Stimulated activated CD4-positive, alpha-beta T cell treated with anti-CD3 and anti-CD28 coated beads, TNF-alpha, amount 100 ng/mL, for 4 hours (primary cell): ENCODE measurements around the gene CCR5AS.
A peak's percentile ranks its signal among the peaks of the same experiment; 100 is the strongest.

ENCODE experiments used
- DNase-seq, 3 experiments: peaks; one replicate each; pipeline ENCODE4 v3.0.0-alpha.2; 2020; ENCODE audit warnings: low read depth in 3 of 3

Gene CCR5AS

GRCh38 chr3:46380471-46381221 is 26.2 kb downstream of the CCR5AS start:
- no peak for DNase-seq

DNA sequence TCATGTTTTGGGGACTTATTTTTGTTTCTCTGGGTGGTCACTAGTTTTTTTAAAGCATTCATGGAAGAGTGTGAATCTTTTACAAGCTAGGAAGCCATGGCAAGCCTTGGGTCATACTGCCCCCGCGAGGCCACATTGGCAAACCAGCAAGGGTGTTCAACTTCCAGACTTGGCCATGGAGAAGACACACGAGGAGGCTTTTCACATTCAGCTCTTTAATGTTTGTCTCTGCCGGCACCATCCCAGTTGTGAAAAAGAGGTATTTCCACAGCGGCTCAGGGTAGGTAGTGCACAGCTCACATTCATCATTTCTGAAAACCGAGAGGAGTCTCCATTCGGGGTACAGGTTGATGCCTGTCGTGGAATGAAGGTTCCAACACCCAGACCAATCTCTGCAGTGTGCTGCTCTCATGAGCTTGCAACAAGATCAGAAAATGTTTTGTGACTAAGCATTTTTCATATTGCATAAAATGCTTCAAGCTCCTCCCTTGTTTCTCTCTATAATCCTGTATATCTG is 28.4 kb downstream of the CCR5AS start:
- DNase-seq = peak; percentile 30 to 40 (median 32)

GRCh38 chr3:46375814-46376213 is 31.1 kb downstream of the CCR5AS start:
- DNase-seq = no peak

GRCh38 chr3:46375218-46375617 is 31.6 kb downstream of the CCR5AS start:
- DNase-seq = no peak

- no peak for DNase-seq
Measured at GRCh38 chr3:46374755-46375154, 32.1 kb downstream of the CCR5AS start.

- DNase-seq = no peak
Measured at GRCh38 chr3:46372492-46373359, 34.1 kb downstream of the CCR5AS start.

DNA sequence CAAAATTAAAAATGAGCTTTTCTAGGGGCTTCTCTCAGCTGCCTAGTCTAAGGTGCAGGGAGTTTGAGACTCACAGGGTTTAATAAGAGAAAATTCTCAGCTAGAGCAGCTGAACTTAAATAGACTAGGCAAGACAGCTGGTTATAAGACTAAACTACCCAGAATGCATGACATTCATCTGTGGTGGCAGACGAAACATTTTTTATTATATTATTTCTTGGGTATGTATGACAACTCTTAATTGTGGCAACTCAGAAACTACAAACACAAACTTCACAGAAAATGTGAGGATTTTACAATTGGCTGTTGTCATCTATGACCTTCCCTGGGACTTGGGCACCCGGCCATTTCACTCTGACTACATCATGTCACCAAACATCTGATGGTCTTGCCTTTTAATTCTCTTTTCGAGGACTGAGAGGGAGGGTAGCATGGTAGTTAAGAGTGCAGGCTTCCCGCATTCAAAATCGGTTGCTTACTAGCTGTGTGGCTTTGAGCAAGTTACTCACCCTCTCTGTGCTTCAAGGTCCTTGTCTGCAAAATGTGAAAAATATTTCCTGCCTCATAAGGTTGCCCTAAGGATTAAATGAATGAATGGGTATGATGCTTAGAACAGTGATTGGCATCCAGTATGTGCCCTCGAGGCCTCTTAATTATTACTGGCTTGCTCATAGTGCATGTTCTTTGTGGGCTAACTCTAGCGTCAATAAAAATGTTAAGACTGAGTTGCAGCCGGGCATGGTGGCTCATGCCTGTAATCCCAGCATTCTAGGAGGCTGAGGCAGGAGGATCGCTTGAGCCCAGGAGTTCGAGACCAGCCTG is 35.1 kb downstream of the CCR5AS start:
- DNase-seq = no peak

DNA sequence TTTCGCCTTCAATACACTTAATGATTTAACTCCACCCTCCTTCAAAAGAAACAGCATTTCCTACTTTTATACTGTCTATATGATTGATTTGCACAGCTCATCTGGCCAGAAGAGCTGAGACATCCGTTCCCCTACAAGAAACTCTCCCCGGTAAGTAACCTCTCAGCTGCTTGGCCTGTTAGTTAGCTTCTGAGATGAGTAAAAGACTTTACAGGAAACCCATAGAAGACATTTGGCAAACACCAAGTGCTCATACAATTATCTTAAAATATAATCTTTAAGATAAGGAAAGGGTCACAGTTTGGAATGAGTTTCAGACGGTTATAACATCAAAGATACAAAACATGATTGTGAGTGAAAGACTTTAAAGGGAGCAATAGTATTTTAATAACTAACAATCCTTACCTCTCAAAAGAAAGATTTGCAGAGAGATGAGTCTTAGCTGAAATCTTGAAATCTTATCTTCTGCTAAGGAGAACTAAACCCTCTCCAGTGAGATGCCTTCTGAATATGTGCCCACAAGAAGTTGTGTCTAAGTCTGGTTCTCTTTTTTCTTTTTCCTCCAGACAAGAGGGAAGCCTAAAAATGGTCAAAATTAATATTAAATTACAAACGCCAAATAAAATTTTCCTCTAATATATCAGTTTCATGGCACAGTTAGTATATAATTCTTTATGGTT is 35.9 kb downstream of the CCR5AS start, which contains the start of gene CCR5:
TSS of gene CCR5 (plus strand) at position 108 of the 680 bp plus-strand sequence. CDS start 1,957 bp downstream, outside the sequence.
- DNase-seq = no peak

- DNase-seq = no peak
Measured at GRCh38 chr3:46369675-46370132, 37.2 kb downstream of the CCR5AS start.

GRCh38 chr3:46369151-46369550 is 37.7 kb downstream of the CCR5AS start:
- no peak for DNase-seq

GRCh38 chr3:46368569-46368968 is 38.3 kb downstream of the CCR5AS start:
- DNase-seq = peak; percentile 12 to 45 (median 23)

- DNase-seq = no peak
Measured at GRCh38 chr3:46367811-46368210, 39.1 kb downstream of the CCR5AS start.

- DNase-seq = no peak
Measured at GRCh38 chr3:46365737-46366524, 40.9 kb downstream of the CCR5AS start.

- no peak for DNase-seq
Measured at GRCh38 chr3:46365041-46365440, 41.8 kb downstream of the CCR5AS start.

DNA sequence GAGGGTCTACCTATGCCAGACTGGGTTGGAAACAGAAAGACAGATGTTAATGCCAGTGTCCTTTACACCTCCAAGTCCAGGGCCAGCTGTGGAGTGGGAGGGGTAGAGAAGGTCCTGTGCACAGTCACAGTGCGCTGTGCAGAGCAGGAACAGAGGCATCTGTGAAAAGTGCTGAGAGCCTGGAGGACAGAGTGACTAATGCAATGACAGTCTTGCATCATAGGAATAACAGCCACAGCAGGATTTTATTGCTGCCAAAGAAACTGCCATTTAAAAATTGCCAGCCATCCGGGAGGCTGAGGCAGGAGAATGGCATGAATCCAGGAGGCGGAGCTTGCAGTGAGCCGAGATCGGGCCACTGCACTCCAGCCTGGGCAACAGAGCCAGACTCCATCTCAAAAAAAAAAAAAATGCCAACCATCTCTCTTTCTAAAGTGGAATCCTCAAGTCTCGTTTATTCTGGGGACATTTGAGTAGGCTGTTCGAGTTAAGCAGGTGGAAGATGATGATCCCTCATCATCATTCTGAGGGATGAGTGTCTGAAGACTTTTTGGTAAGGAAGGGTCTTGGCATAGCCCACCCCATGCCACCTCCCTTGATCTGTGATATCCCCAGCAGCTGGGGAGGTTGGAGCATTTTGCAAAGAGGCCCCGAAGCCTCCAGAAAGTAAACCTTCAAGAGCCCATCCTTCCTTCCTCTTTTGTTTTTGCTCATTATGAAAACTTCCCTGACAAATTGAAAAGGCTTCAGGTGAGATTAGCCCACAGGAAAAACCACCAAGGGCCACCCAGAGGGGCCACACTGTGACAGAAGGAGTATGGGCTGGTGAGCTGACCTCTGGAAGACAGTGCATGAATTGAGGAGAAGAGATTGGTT is 45.2 kb downstream of the CCR5AS start:
- no peak for DNase-seq

GRCh38 chr3:46360907-46361306 is 46.0 kb downstream of the CCR5AS start:
- DNase-seq = no peak

DNA sequence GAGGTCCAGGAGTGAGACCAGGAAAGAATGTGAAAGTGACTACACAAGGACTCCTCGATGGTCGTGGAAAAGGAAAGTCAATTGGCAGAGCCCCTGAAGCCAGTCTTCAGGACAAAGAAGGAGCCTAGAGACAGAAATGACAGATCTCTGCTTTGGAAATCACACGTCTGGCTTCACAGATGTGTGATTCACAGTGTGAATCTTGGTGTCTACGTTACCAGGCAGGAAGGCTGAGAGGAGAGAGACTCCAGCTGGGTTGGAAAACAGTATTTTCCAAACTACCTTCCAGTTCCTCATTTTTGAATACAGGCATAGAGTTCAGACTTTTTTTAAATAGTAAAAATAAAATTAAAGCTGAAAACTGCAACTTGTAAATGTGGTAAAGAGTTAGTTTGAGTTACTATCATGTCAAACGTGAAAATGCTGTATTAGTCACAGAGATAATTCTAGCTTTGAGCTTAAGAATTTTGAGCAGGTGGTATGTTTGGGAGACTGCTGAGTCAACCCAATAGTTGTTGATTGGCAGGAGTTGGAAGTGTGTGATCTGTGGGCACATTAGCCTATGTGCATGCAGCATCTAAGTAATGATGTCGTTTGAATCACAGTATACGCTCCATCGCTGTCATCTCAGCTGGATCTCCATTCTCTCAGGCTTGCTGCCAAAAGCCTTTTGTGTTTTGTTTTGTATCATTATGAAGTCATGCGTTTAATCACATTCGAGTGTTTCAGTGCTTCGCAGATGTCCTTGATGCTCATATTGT is 47.0 kb downstream of the CCR5AS start:
- DNase-seq = no peak

- no peak for DNase-seq
Measured at GRCh38 chr3:46358466-46358865, 48.4 kb downstream of the CCR5AS start.
